HT-29 (cell line): ENCODE measurements around the gene FIGN. TPM values are rescaled to one million over a fixed set of nuclear protein-coding genes. Genes with fewer than 3 reads are reported as not detected.

Experiments
- DNase-seq: peaks from one replicate; pipeline ENCODE4 v3.0.0-alpha.2; 2015; ENCODE audit warnings: low spot score
- total RNA-seq: library from RNA; depleted of rRNA; stranded (reverse); fragments of >200 nt; shearing (Covaris generic); gene quantifications from 2 replicates; pipeline ENCODE4 v1.2.3, GENCODE V29; 2014

Gene FIGN
- total RNA-seq, 1 experiment from 2014 or later, result not detected

DNA sequence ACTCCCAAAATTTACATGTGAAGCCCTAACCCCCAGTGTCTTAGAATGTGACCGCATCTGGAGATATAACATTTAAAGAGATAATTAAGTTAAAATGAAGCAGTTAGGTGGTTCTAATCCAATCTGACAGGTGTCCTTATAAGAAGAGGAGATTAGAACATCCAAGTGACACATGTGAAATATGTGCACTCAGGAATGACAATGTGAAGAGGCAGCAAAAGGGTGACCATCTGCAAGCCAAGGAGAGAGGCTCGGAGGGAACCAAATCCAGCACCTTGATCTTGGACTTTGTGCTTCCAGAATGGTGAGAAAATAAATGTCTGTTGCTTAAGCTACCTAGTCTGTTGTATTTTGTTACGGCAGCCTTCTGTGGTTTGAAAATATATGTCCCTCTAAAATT, 165.4 kb downstream of the FIGN start:
- no peak for DNase-seq

DNA sequence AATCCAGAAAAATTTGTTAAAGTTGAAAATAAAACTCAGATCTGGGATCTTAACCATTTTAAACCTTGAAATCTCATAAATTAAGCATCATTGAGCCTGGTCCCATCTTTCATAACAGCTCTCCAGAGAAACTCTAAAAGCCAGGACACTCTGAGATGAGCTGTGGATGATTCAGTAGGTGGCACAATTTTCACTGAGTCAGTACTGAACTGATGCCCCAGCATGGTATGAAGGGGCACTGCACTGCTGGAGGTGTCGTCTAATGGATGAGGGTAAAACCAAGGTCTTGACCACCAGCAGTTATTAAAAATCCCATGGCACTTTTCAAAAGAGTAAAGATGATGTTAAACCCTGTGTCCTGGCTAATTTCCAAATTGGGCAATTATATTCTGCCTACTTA, 170.6 kb downstream of the FIGN start:
- DNase-seq, result no peak

DNA sequence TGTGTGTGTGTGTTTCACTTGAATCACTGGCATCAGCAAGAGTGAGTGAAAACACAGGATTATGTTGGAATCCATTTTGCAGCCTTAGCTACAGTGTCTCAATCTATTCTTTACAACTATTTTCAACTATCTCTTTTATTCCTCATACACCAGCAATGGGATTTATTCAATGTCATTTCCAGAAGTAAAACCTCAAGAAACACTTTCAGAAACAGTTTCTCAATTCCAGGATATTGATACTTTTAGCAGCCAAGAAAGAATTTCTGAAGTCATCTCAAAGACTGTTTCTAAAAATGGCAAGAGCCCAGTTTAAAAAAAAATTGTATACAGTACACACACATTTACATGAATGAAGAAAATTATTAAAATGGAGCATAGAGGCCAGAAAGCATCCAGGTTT, 171.6 kb downstream of the FIGN start:
- no peak for DNase-seq

DNA sequence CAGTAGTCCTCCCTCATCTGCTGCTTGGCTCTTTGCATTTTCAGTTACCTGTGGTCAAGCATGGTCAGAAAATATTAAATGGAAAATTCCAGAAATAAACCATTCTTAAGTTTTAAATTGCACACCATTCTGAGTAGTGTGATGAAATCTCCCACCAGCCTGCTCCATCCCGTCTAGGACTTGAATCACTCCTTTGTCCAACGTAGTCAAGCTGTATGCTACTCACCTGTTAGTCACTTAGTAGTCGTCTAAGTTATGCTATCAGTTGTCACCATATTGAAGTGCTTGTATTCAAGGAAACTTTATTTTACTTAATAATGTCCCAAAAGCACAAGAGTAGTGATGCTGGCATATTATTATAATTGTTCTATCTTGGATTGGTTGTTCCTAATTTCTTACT, 172.5 kb downstream of the FIGN start:
- no peak for DNase-seq

DNA sequence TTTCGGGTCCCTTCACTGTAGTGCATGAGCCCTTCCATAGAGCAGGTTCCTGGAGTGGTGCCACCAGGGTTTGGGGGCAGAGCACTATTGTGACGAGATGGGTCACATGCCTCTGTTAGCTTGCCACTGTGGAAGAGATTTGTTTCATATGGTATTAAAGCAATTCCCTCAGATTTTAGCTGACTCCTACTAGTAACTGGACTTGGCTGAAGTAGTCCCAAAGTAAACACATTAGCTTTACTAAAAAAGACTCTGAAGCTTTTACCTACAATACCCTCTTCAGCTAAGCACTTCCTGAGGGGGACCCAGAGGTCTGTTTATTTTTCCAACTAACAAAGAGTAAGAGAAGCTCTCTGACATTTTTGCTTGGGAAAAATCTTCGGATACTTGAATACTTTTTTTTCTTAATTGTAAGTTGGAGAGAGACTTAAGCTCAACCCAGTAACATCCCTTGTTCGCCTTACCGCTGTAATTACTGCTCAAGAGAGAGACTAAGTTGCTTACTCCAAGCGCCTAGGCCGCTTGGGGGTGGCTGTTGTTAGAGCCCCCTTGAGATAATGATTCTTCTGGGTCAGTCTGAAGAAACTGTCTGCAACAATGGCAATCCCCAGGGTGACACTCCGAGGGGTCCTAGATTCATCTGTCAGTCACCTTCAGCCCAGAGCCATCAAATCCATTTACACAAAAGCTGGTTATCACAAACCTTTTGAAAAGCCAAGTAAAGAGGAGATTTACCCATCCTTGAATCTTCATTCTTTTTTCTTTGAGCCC, 177.4 kb downstream of the FIGN start:
- no peak for DNase-seq

DNA sequence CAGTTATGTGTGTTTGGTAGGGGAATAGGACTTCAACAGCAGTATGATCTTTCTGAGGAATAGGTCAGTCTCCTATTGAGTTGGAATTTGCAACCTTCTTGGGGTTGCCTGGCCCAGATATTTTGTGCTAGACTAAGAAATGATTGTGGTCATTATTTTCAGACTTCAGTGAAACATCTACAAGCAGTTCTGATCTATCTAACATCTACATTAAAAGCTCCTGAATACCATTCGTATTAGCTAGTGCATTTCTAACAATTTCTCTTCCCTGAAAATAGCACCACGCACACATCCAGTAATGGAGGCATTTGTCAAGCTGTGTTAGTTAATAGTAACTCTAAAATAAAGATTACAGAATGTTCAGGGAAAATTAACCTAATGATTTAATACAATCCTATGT, 179.3 kb downstream of the FIGN start:
- DNase-seq, result no peak

DNA sequence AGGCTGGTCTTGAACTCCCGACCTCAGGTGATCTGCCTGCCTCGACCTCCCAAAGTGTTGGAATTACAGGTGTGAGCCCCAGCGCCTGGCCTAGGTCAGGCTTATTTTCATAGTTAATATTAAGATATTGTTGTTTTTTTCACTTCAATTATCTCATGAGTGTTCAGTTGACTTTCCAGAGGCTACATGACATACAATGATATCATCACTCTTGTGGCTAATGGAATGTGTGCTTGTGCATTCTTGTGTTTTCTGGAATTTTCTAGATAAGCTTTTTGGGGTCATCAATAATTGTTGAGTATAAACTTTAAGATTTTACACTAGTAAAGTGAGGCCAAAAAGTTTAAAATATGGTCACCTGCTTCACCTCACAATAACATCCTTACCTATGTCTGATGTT, 180.9 kb downstream of the FIGN start:
- DNase-seq, result no peak

DNA sequence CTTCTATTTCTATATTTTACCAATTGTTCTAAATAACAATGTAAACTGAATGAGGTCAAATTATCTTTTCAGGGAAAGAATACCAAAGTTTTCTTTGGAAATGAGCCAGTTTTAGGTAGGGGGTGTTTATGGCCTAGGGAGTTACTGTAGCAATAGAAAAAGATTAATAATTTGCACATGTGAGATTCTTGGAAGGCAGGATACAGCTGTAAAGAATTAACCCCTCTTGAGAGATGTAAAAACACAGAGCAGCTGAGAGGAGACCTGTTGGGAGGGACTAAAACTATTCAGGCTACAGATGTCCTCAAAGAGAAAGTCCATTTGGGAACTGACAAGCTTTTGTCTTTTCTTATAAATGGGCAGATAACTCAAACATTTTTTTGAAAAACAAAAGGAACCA, 182.2 kb downstream of the FIGN start:
- DNase-seq, result no peak

DNA sequence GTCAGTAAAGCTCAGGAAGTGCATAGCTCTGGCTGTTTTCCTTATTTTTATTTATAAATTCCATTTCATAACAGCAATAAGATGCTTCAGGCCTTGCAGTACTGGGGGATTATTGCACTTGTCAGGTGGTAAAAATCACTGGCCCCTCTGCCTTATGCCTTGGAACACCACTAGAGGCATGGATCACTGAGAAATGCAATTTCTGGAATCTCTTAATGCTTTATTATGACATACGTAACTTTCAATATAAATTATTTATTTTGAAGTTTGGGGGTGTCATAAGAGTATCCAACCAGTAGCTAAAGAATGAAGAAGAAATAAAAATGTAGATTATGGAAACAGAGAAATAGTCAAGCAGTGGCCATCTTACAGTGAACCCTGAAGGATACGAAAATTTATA, 183.1 kb downstream of the FIGN start:
- no peak for DNase-seq

DNA sequence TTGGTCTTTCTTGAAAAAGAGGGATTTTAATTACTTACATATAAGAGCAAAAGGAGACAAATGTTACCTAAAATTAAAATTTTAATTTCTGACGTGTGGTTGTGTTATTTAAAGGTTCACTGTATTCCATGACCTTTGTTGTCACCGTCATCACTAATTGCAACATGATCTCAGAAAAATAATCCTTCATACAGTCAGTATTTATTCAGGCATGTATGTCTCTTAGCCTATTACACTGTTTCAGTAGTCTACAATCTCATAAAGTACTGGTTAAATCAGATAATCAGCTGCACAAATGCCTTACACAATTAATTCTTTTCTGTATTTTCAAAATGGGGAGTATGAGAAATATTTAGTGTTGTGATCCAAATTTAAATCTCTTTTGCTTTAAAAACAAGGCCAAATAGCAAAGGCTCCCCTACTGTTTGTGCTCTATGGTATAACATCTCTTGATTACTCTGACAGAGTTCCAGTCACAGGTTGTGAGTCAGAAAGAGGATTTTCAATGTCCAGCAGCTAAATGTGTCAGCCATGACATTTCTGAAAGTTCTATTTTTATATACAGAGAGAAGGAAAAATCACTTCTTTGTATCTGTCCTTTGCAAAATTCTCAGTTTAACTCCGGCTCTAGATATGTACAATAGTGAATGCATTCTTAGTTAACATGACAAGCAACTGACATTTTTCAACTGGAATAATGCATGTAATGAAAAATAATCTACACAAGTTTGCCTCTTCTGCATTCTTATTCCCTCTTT, 184.0 kb downstream of the FIGN start:
- DNase-seq, result no peak

DNA sequence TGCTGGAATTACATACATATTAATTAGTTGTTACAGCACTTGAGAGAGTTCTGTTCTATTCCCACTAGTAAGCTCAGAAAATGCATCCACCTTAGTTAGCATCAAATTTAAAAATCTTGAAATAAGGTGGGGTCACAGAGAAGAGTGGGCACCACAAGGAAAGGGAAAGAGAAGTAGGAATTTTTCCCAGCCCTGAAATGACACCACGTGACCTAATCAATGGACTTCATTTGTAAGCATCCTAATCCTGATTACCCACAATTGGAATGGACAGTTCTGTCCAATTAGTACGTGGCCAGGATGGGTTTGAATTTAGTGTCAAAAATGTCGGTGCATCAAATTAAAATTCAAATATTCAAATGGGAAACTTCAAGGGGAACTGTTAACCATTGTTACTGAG, 186.8 kb downstream of the FIGN start:
- DNase-seq, result no peak
